ENCODE measurements around the gene CDH4.

- TF ChIP-seq ADNP (tag; IDR thresholded peaks at IDR 0.05) (no peak), POLR2A (conservative IDR thresholded peaks at IDR 0.05) (no peak), PREB (CRISPR knock-in tag; IDR thresholded peaks at IDR 0.05) (no peak), BHLHE40 (IDR thresholded peaks at IDR 0.05; ENCODE audit: low read length) (no peak), KDM5B (IDR thresholded peaks at IDR 0.05; ENCODE audit: insufficient replicate concordance, low read depth, low read length) (no peak), BRCA1 (IDR thresholded peaks at IDR 0.05) (no peak), BRCA1 (CRISPR knock-in tag; IDR thresholded peaks at IDR 0.05) (no peak), NKRF (IDR thresholded peaks at IDR 0.05; ENCODE audit: borderline replicate concordance) (no peak), ZEB2 (IDR thresholded peaks at IDR 0.05) (no peak), FOXM1 (IDR thresholded peaks at IDR 0.05; ENCODE audit: low read depth) (no peak), FOXM1 (CRISPR knock-in tag; IDR thresholded peaks at IDR 0.05; ENCODE audit: low read depth) (no peak)
Measured at GRCh38 chr20:61297986-61298385, 45.9 kb downstream of the CDH4 start.
